HEK293 (cell line): ENCODE measurements around the gene MRPL34.

Experiments used
- CTCF ChIA-PET: fragments of 350-600 bp; formaldehyde crosslinking; extraction: SDS; loops from one replicate; lab custom pipeline; 2021; ENCODE audit warnings: antibody characterized with exemption; lab: Yijun Ruan, JAX
- POLR2A ChIA-PET: fragments of 300-600 bp; formaldehyde crosslinking; extraction: SDS; loops from one replicate; lab custom pipeline; 2020; ENCODE audit warnings: antibody characterized with exemption, inconsistent platforms; lab: Yijun Ruan, JAX
- H3K27ac ChIP-seq: fragments of 200-500 bp; sonication (Bioruptor generic); 2 replicates; pipeline ENCODE4 v1.5.1; 2014; ENCODE audit warnings: low read depth, low read length, control low read depth, inconsistent platforms; ENCODE audit errors: extremely low read depth
- H3K36me3 ChIP-seq, 2 experiments: fragments of 200-500 bp in 1 of 2; sonication (Bioruptor generic) in 1 of 2; 1 replicate in 1 of 2; 2 replicates in 1 of 2; pipeline ENCODE4 v1.5.1; 2014 to 2017; ENCODE audit warnings: inconsistent platforms in 2 of 2, low read length in 2 of 2; ENCODE audit not compliant: control insufficient read depth in 2 of 2, insufficient read depth in 1 of 2
- H3K4me1 ChIP-seq: fragments of 200-500 bp; sonication (Bioruptor generic); 2 replicates; pipeline ENCODE4 v1.5.1; 2014; ENCODE audit warnings: mild to moderate bottlenecking, low read length, inconsistent platforms; ENCODE audit not compliant: control insufficient read depth, insufficient read depth
- H3K4me3 ChIP-seq: 2 replicates; pipeline ENCODE4 v1.5.1; 2011; ENCODE audit warnings: low read depth, mild to moderate bottlenecking, control low read depth, low read length, moderate library complexity
- H3K9me3 ChIP-seq: fragments of 200-500 bp; sonication (Bioruptor generic); 2 replicates; pipeline ENCODE4 v1.5.1; 2014; ENCODE audit warnings: low read depth, low read length, inconsistent platforms; ENCODE audit not compliant: control insufficient read depth, insufficient read depth
- KLF10 ChIP-seq: fragments of 450-650 bp; IDR thresholded peaks from 2 replicates; pipeline ENCODE4 v1.5.1; 2018; ENCODE audit warnings: missing biosample characterization, mild to moderate bottlenecking, missing genetic modification characterization
- OVOL3 ChIP-seq: fragments of 450-650 bp; formaldehyde crosslinking; IDR thresholded peaks from 2 replicates; pipeline ENCODE4 v1.5.1; 2016; ENCODE audit warnings: missing biosample characterization, missing genetic modification characterization
- PRDM10 ChIP-seq: fragments of 450-650 bp; formaldehyde crosslinking; IDR thresholded peaks from 2 replicates; pipeline ENCODE4 v1.5.1; 2016; ENCODE audit warnings: missing biosample characterization, missing genetic modification characterization
- TRIM28 ChIP-seq: IDR thresholded peaks from 2 replicates; pipeline ENCODE4 v1.6.1; 2011; ENCODE audit warnings: low read length, control low read depth, borderline replicate concordance
- ZBTB44 ChIP-seq: fragments of 450-650 bp; IDR thresholded peaks from 2 replicates; pipeline ENCODE4 v1.5.1; 2018; ENCODE audit warnings: missing biosample characterization, mild to moderate bottlenecking, missing genetic modification characterization
- ZNF18 ChIP-seq: fragments of 450-650 bp; formaldehyde crosslinking; IDR thresholded peaks from 2 replicates; pipeline ENCODE4 v1.5.1; 2016; ENCODE audit warnings: missing biosample characterization, missing genetic modification characterization
- ZNF266 ChIP-seq: fragments of 450-650 bp; formaldehyde crosslinking; IDR thresholded peaks from 2 replicates; pipeline ENCODE4 v1.5.1; 2016; ENCODE audit warnings: missing biosample characterization, missing genetic modification characterization, low read depth
- ZNF555 ChIP-seq: fragments of 450-650 bp; formaldehyde crosslinking; conservative IDR thresholded peaks from 2 replicates; pipeline ENCODE4 v1.5.1; 2017; ENCODE audit warnings: missing biosample characterization, mild to moderate bottlenecking, missing genetic modification characterization, inconsistent platforms
- ZNF692 ChIP-seq: fragments of 450-650 bp; formaldehyde crosslinking; IDR thresholded peaks from 2 replicates; pipeline ENCODE4 v1.5.1; 2016; ENCODE audit warnings: missing biosample characterization, missing genetic modification characterization
- ZNF768 ChIP-seq: fragments of 450-650 bp; formaldehyde crosslinking; IDR thresholded peaks from 2 replicates; pipeline ENCODE4 v1.5.1; 2018; ENCODE audit warnings: missing biosample characterization, mild to moderate bottlenecking, missing genetic modification characterization

The MRPL34 gene

GRCh38 chr19:17334414-17335409 lies 29.0 kb downstream of the MRPL34 start, which contains the start of gene ANO8 (continued):
- TF ChIP-seq PRDM10 (tag by site-specific recombination) (peak; percentile 97), OVOL3 (tag by site-specific recombination) (peak; percentile 67; the same call in 1 of the 2 replicates), ZNF18 (peak; percentile 79), ZNF692 (tag by site-specific recombination) (peak; percentile 97), ZBTB44 (peak; percentile 90), ZNF555 (tag by site-specific recombination) (no peak), TRIM28 (peak; percentile 96; the same call in 1 of the 2 replicates)

GRCh38 chr19:17335575-17335974 lies 29.9 kb downstream of the MRPL34 start:
- Histone ChIP-seq H3K4me1 (peaks cover 8% of the 10 kb centered on the region), H3K36me3 (peaks cover 0 to 27% of the 10 kb centered on the region in 2 experiments; a peak in 2 of 3 replicates), H3K9me3 (no peaks in the 10 kb centered on the region), H3K4me3 (no peak overlapping the region), H3K27ac (no peak overlapping the region)
- TF ChIP-seq ZNF266 (tag by site-specific recombination), result no peak
- TF ChIP-seq ZNF768, result no peak
- 0 out of 2 replicates have a peak, but pooled peaks have one; percentile 18 for TF ChIP-seq KLF10 (tag by site-specific recombination)
- CTCF ChIA-PET, result interaction anchor here (0.6 to 1.6 kb wide), 10 partner anchors 23 to 777 kb away, joined by 3 to 6 read pairs (median 3); no protein-coding TSS in a partner anchor
- POLR2A ChIA-PET, result interaction anchor here (1.2 to 7.6 kb wide), 4 partner anchors 18 to 84 kb away, joined by 3 to 64 read pairs (median 6); partner anchors contain the start of genes DDA1 and MVB12A
